ENCODE results near the gene MLC1. TPM values are rescaled to one million over a fixed set of nuclear protein-coding genes. Genes with fewer than 3 reads are reported as not detected.

The MLC1 gene
- total RNA-seq, 1 donor = under 0.01 TPM

DNA sequence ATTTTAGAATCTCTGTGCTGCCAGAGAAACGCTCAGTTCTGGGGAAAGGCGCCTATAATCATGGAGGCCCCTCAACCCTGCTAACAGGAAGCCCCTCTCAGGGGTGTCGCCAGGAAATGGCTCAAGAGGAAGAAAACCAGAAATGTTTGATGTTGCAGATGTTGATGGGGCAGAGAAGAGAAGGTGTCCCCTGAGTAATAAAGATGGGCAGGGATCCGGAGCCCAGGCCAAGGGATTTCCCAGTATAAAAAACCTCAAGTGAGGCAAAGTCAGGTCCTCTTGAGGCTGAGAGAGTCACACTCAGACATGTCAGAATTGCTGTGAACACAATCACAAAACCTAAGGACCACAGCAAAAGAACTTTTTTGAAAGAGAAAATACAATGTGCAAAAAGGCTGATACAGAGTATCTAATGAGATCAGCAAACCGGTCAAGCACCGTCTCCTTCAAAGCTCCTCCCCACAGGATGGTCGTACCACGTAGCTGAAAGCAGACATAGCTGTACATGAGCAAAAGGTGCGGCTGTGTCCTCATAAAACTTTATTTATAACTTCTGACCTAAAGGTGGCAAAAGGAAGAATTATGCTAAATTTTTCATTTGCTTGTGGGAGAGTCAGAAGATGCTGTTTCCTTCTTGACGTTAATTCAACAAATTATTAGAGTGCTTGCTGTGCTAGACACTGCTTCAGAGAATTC, 16.8 kb upstream of the MLC1 start:
- no peaks in the 10 kb centered on the region for H3K79me2 ChIP-seq (ENCODE audit: insufficient read depth, low read length)
- TF ChIP-seq, protein P1, sequence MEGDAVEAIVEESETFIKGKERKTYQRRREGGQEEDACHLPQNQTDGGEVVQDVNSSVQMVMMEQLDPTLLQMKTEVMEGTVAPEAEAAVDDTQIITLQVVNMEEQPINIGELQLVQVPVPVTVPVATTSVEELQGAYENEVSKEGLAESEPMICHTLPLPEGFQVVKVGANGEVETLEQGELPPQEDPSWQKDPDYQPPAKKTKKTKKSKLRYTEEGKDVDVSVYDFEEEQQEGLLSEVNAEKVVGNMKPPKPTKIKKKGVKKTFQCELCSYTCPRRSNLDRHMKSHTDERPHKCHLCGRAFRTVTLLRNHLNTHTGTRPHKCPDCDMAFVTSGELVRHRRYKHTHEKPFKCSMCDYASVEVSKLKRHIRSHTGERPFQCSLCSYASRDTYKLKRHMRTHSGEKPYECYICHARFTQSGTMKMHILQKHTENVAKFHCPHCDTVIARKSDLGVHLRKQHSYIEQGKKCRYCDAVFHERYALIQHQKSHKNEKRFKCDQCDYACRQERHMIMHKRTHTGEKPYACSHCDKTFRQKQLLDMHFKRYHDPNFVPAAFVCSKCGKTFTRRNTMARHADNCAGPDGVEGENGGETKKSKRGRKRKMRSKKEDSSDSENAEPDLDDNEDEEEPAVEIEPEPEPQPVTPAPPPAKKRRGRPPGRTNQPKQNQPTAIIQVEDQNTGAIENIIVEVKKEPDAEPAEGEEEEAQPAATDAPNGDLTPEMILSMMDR (IDR thresholded peaks at IDR 0.05; ENCODE audit: extremely low read depth, low read depth, low read length) = no peak

DNA sequence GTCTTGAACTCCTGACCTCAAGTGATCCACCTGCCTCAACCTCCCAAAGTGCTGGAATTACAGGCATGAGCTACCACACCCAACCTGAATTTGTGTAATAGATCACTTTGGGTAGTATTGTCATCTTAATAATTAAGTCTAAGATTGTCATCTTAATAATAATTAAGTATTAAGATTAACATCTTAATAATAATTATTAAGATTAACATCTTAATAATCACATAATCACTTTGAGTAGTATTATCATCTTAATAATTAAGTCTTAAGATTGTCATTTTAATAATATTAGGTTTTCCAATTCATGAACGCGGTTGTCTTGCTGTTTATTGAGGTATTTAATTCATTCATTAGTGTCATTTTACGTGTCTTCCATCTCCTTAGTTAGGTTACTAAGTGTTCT, 12.8 kb upstream of the MLC1 start:
- no peaks in the 10 kb centered on the region for H3K79me2 ChIP-seq (ENCODE audit: insufficient read depth, low read length)
- no peaks in the 10 kb centered on the region for H4K20me1 ChIP-seq (ENCODE audit: insufficient read depth, low read length)
- H3K4me1 ChIP-seq (ENCODE audit: insufficient read depth, low read length) = no peaks in the 10 kb centered on the region
- no peak overlapping the region for H2AFZ ChIP-seq (ENCODE audit: low read length)
- H3K27ac ChIP-seq (ENCODE audit: low read depth, low read length) = no peak overlapping the region
- no peak overlapping the region for H3K4me2 ChIP-seq (ENCODE audit: insufficient read depth, low read length)
- H3K9me3 ChIP-seq (ENCODE audit: low read depth, low read length) = no peaks in the 10 kb centered on the region
- no peak overlapping the region for H3K4me3 ChIP-seq (ENCODE audit: insufficient read depth, low read length)
- TF ChIP-seq, protein P1 (IDR thresholded peaks at IDR 0.05; ENCODE audit: extremely low read depth, low read depth, low read length) = no peak
- no peaks in the 10 kb centered on the region for H3K36me3 ChIP-seq (ENCODE audit: insufficient read depth, low read length)
- H3K27me3 ChIP-seq (ENCODE audit: insufficient read depth, low read length) = peaks cover 13% of the 10 kb centered on the region
- DNase-seq (ENCODE audit: insufficient read length, low spot score, missing footprints) = no peak

More for the DNA sequence above, 16.8 kb upstream of the MLC1 start:
- Histone ChIP-seq H3K9me3 (ENCODE audit: low read depth, low read length) (no peaks in the 10 kb centered on the region), H3K27me3 (ENCODE audit: insufficient read depth, low read length) (peaks cover 5% of the 10 kb centered on the region), H4K20me1 (ENCODE audit: insufficient read depth, low read length) (no peaks in the 10 kb centered on the region), H3K4me2 (ENCODE audit: insufficient read depth, low read length) (no peak overlapping the region), H3K27ac (ENCODE audit: low read depth, low read length) (no peak overlapping the region), H3K4me1 (ENCODE audit: insufficient read depth, low read length) (no peaks in the 10 kb centered on the region), H3K36me3 (ENCODE audit: insufficient read depth, low read length) (no peaks in the 10 kb centered on the region), H3K4me3 (ENCODE audit: insufficient read depth, low read length) (no peak overlapping the region), H2AFZ (ENCODE audit: low read length) (no peak overlapping the region)
- DNase-seq (ENCODE audit: insufficient read length, low spot score, missing footprints) = no peak

DNA sequence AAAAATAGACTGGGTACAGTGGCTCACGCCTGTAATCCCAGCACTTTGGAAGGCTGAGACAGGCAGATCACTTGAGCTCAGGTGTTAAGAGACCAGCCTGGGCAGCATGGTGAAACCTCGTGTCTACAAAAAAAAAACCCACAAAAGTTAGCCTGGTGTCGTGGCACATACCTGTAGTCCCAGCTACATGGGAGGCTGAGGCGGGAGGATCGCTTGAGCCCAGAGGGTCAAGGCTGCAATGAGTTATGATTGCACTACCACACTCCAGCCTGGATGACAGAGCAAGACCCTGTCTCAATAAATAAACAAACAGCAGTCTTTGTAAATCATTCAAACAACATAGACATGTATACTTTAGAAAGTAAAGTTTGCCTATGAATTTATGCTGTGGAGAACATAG, 7.1 kb upstream of the MLC1 start:
- no peaks in the 10 kb centered on the region for H3K4me1 ChIP-seq (ENCODE audit: insufficient read depth, low read length)
- H3K27ac ChIP-seq (ENCODE audit: low read depth, low read length) = no peak overlapping the region
- H3K27me3 ChIP-seq (ENCODE audit: insufficient read depth, low read length) = peaks cover 8% of the 10 kb centered on the region
- TF ChIP-seq, protein P1 (IDR thresholded peaks at IDR 0.05; ENCODE audit: extremely low read depth, low read depth, low read length) = no peak
- no peak overlapping the region for H3K4me2 ChIP-seq (ENCODE audit: insufficient read depth, low read length)
- no peaks in the 10 kb centered on the region for H4K20me1 ChIP-seq (ENCODE audit: insufficient read depth, low read length)
- H3K36me3 ChIP-seq (ENCODE audit: insufficient read depth, low read length) = no peaks in the 10 kb centered on the region
- no peak for DNase-seq (ENCODE audit: insufficient read length, low spot score, missing footprints)
- no peak overlapping the region for H3K4me3 ChIP-seq (ENCODE audit: insufficient read depth, low read length)
- H3K79me2 ChIP-seq (ENCODE audit: insufficient read depth, low read length) = no peaks in the 10 kb centered on the region
- no peaks in the 10 kb centered on the region for H3K9me3 ChIP-seq (ENCODE audit: low read depth, low read length)
- H2AFZ ChIP-seq (ENCODE audit: low read length) = no peak overlapping the region

DNA sequence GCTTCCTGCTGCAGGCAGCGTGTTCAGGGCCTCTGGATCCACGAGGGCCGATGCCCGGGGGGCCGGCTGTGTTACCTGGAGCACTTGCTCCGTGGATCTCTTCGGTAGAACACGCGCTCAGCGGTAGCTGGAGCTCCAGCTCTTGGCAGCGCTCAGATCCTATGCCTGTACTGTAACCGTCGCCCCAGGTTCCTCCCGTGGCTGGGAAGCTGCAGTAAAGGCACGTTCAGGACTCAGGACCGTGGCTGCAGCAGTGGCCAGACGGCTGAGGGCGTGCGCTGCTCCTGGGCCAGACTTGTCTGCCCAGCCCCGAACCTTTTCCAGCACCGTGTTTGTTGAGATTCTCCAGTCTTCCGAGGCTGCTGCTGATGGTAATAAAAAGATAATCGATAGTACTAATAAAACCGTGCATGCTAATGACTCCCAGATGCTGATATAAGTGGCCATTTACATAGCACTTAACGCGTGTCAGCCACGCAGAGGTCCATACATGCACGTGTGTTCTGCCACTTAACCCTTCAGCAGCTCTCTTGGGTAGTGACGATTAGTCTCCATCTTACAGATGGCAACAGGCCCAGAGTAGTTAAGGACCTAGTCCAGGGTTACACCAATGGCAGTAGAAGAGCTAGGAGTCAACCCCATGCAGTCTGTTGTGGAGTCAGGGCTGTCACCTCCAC, 6.0 kb upstream of the MLC1 start:
- TF ChIP-seq, protein P1 (IDR thresholded peaks at IDR 0.05; ENCODE audit: extremely low read depth, low read depth, low read length) = no peak
- no peak overlapping the region for H3K27ac ChIP-seq (ENCODE audit: low read depth, low read length)
- DNase-seq (ENCODE audit: insufficient read length, low spot score, missing footprints) = no peak

More for the DNA sequence above, 6.0 kb upstream of the MLC1 start:
- Histone ChIP-seq H3K4me1 (ENCODE audit: insufficient read depth, low read length) (peaks cover 3% of the 10 kb centered on the region), H3K79me2 (ENCODE audit: insufficient read depth, low read length) (no peaks in the 10 kb centered on the region), H3K36me3 (ENCODE audit: insufficient read depth, low read length) (no peaks in the 10 kb centered on the region), H3K4me3 (ENCODE audit: insufficient read depth, low read length) (no peak overlapping the region), H3K27me3 (ENCODE audit: insufficient read depth, low read length) (peaks cover 7% of the 10 kb centered on the region), H3K9me3 (ENCODE audit: low read depth, low read length) (no peaks in the 10 kb centered on the region), H4K20me1 (ENCODE audit: insufficient read depth, low read length) (no peaks in the 10 kb centered on the region), H3K4me2 (ENCODE audit: insufficient read depth, low read length) (no peak overlapping the region), H2AFZ (ENCODE audit: low read length) (no peak overlapping the region)

All from osteoblast (primary cell).